ENCODE measurements around the gene VRK3. TPM values are rescaled to one million over a fixed set of nuclear protein-coding genes. Genes with fewer than 3 reads are reported as not detected.

The VRK3 gene
- total and polyA plus RNA-seq, 3 donors from 2014 or later = 143 to 375 (median 237) TPM

- WGBS, 2 donors = 48 to 65% methylated on average over 14 of the region's 14 CpGs
- TF ChIP-seq POLR2A (IDR thresholded peaks at IDR 0.05) = no peak
- TF ChIP-seq CTCF (IDR thresholded peaks at IDR 0.05) = no peak
- Histone ChIP-seq H3K36me3 (ENCODE audit: low read depth, missing control alignments) (no peaks in the 10 kb centered on the region), H3K27me3 (no peaks in the 10 kb centered on the region), H3K4me1 (peaks cover 17% of the 10 kb centered on the region), H3K27ac (no peak overlapping the region), H3K4me3 (no peak overlapping the region), H3K9me3 (no peaks in the 10 kb centered on the region)
- DNase-seq = no peak
- intact Hi-C loops (cut with DNase I; ENCODE audit: low total_unique reads) = no loop called here
Measured at GRCh38 chr19:49927526-49928264, 97.5 kb downstream of the VRK3 start.

- H3K4me1 ChIP-seq = peaks cover 17% of the 10 kb centered on the region
- no peaks in the 10 kb centered on the region for H3K27me3 ChIP-seq
- H3K9me3 ChIP-seq = no peaks in the 10 kb centered on the region
- TF ChIP-seq POLR2A (IDR thresholded peaks at IDR 0.05) (no peak), CTCF (IDR thresholded peaks at IDR 0.05) (no peak)
- no peak overlapping the region for H3K4me3 ChIP-seq
- WGBS, 2 donors = 93 to 94% methylated on average over 10 of the region's 10 CpGs
- intact Hi-C loops (cut with DNase I; ENCODE audit: low total_unique reads) = no loop called here
- no peak for DNase-seq
- H3K36me3 ChIP-seq (ENCODE audit: low read depth, missing control alignments) = no peaks in the 10 kb centered on the region
- H3K27ac ChIP-seq = no peak overlapping the region
Measured at GRCh38 chr19:49926515-49926914, 98.7 kb downstream of the VRK3 start.

Other genes starting within 250 kb of the VRK3 start
- gene FUZ, start 212.1 kb downstream of the VRK3 start, total RNA-seq = 100 to 1,000 TPM in 1 of 2 donors, 10 to 100 TPM in 1; 56.0 to 101 TPM
- gene FUZ, start 212.1 kb downstream of the VRK3 start, polyA plus RNA-seq (ENCODE audit: insufficient read depth, low read depth, low replicate concordance) = 98.0 TPM
- 100 to 1,000 TPM; 244 to 246 TPM for gene MED25, start 207.1 kb downstream of the VRK3 start, total RNA-seq
- gene MED25, start 207.1 kb downstream of the VRK3 start, polyA plus RNA-seq (ENCODE audit: insufficient read depth, low read depth, low replicate concordance) = 156 TPM
- 100 to 1,000 TPM; 257 to 260 TPM for gene PTOV1, start 174.2 kb downstream of the VRK3 start, total RNA-seq
- gene PTOV1, start 174.2 kb downstream of the VRK3 start, polyA plus RNA-seq (ENCODE audit: insufficient read depth, low read depth, low replicate concordance) = 235 TPM
- 100 to 1,000 TPM; 110 to 125 TPM for gene PNKP, start 157.8 kb downstream of the VRK3 start, total RNA-seq
- gene PNKP, start 157.8 kb downstream of the VRK3 start, polyA plus RNA-seq (ENCODE audit: insufficient read depth, low read depth, low replicate concordance) = 45.5 TPM
- gene AKT1S1, start 148.0 kb downstream of the VRK3 start, total RNA-seq = 10 to 100 TPM; 35.0 to 35.7 TPM
- 42.8 TPM for gene AKT1S1, start 148.0 kb downstream of the VRK3 start, polyA plus RNA-seq (ENCODE audit: insufficient read depth, low read depth, low replicate concordance)
- gene TBC1D17, start 147.7 kb downstream of the VRK3 start, total RNA-seq = 10 to 100 TPM; 47.2 to 49.1 TPM
- 31.1 TPM for gene TBC1D17, start 147.7 kb downstream of the VRK3 start, polyA plus RNA-seq (ENCODE audit: insufficient read depth, low read depth, low replicate concordance)
- 10 to 100 TPM; 17.1 to 20.4 TPM for gene IL4I1, start 128.5 kb downstream of the VRK3 start, total RNA-seq
- 61.9 TPM for gene IL4I1, start 128.5 kb downstream of the VRK3 start, polyA plus RNA-seq (ENCODE audit: insufficient read depth, low read depth, low replicate concordance)
- gene ATF5, start 96.2 kb downstream of the VRK3 start, total RNA-seq = 10 to 100 TPM; 31.3 to 38.5 TPM
- gene ATF5, start 96.2 kb downstream of the VRK3 start, polyA plus RNA-seq (ENCODE audit: insufficient read depth, low read depth, low replicate concordance) = 64.5 TPM
- 100 to 1,000 TPM in 1 of 2 donors, 10 to 100 TPM in 1; 78.4 to 112 TPM for gene NUP62, start 95.9 kb downstream of the VRK3 start, total RNA-seq
- 135 TPM for gene NUP62, start 95.9 kb downstream of the VRK3 start, polyA plus RNA-seq (ENCODE audit: insufficient read depth, low read depth, low replicate concordance)
- gene SIGLEC11, start 64.2 kb downstream of the VRK3 start, total RNA-seq = 1 to 10 TPM; 6.0 to 8.5 TPM
- gene SIGLEC11, start 64.2 kb downstream of the VRK3 start, polyA plus RNA-seq (ENCODE audit: insufficient read depth, low read depth, low replicate concordance) = 5.8 TPM
- 10 to 100 TPM; 77.7 to 92.8 TPM for gene ZNF473, start 633 bp upstream of the VRK3 start, total RNA-seq
- gene ZNF473, start 633 bp upstream of the VRK3 start, polyA plus RNA-seq (ENCODE audit: insufficient read depth, low read depth, low replicate concordance) = 106 TPM
- 10 to 100 TPM; 18.0 to 37.3 TPM for gene IZUMO2, start 137.9 kb upstream of the VRK3 start, total RNA-seq
- 56.1 TPM for gene IZUMO2, start 137.9 kb upstream of the VRK3 start, polyA plus RNA-seq (ENCODE audit: insufficient read depth, low read depth, low replicate concordance)
- 1 to 10 TPM; 7.8 to 7.9 TPM for gene MYH14, start 178.2 kb upstream of the VRK3 start, total RNA-seq
- 6.0 TPM for gene MYH14, start 178.2 kb upstream of the VRK3 start, polyA plus RNA-seq (ENCODE audit: insufficient read depth, low read depth, low replicate concordance)

Measured in testis (tissue), 3 donors.